MCF 10A (cell line): Measurements from ENCODE around the gene RBM20. TPM values are rescaled to one million over a fixed set of nuclear protein-coding genes. Genes with fewer than 3 reads are reported as not detected.

Experiments
- BruUV-seq: library from RNA; stranded (reverse); fragments of 400-500 nt; replicated peaks from 2 replicates; lab custom pipeline; 2021; lab: Mats Ljungman, UMichigan
- CTCF ChIA-PET: fragments of 300-600 bp; sonication (Branson Sonifier 250); formaldehyde crosslinking; extraction: SDS; loops from one replicate; lab custom pipeline; 2021; ENCODE audit warnings: antibody characterized with exemption, inconsistent platforms; lab: Yijun Ruan, JAX
- POLR2A ChIA-PET: fragments of 300-600, 350-650 bp; sonication (Branson Sonifier 250); formaldehyde crosslinking; extraction: SDS; loops from one replicate; lab custom pipeline; 2020; ENCODE audit warnings: antibody characterized with exemption, inconsistent platforms; lab: Yijun Ruan, JAX
- DNase-seq: peaks from one replicate; pipeline ENCODE4 v3.0.0-alpha.2; 2018; ENCODE audit not compliant: unreplicated experiment
- H3K27ac Mint-ChIP-seq: one replicate; pipeline ENCODE4 v1.8.0; 2022; ENCODE audit warnings: mild to moderate bottlenecking, low read depth, mixed read lengths; ENCODE audit not compliant: unreplicated experiment
- H3K27me3 Mint-ChIP-seq: one replicate; pipeline ENCODE4 v1.8.0; 2022; ENCODE audit warnings: mixed read lengths; ENCODE audit not compliant: insufficient read depth, unreplicated experiment
- H3K36me3 Mint-ChIP-seq: one replicate; pipeline ENCODE4 v1.8.0; 2022; ENCODE audit warnings: mild to moderate bottlenecking, moderate library complexity, mixed read lengths; ENCODE audit not compliant: insufficient read depth, unreplicated experiment
- H3K4me1 Mint-ChIP-seq: one replicate; pipeline ENCODE4 v1.8.0; 2022; ENCODE audit warnings: mixed read lengths; ENCODE audit not compliant: insufficient read depth, unreplicated experiment
- H3K4me3 Mint-ChIP-seq: one replicate; pipeline ENCODE4 v1.8.0; 2022; ENCODE audit warnings: mild to moderate bottlenecking, moderate library complexity, mixed read lengths; ENCODE audit not compliant: unreplicated experiment
- H3K9me3 Mint-ChIP-seq: one replicate; pipeline ENCODE4 v1.8.0; 2022; ENCODE audit warnings: mixed read lengths; ENCODE audit not compliant: unreplicated experiment
- intact Hi-C: fragments of 100-400 bp; cut with micrococcal nuclease; formaldehyde crosslinking; loops from 2 replicates; pipeline ENCODE4 v1.14.1; 2022
- total RNA-seq: library from RNA; stranded (reverse); gene quantifications from 2 replicates; pipeline ENCODE4 v1.2.3, GENCODE V29; 2022
- TF ChIP-seq, protein P1 (sequence below): fragments of 200-600 bp; IDR thresholded peaks from one replicate; pipeline ENCODE4 v1.8.0; 2022; ENCODE audit warnings: antibody characterized with exemption, mild to moderate bottlenecking; ENCODE audit not compliant: unreplicated experiment

The RBM20 gene
- total RNA-seq, 1 experiment from 2014 or later = not detected

DNA sequence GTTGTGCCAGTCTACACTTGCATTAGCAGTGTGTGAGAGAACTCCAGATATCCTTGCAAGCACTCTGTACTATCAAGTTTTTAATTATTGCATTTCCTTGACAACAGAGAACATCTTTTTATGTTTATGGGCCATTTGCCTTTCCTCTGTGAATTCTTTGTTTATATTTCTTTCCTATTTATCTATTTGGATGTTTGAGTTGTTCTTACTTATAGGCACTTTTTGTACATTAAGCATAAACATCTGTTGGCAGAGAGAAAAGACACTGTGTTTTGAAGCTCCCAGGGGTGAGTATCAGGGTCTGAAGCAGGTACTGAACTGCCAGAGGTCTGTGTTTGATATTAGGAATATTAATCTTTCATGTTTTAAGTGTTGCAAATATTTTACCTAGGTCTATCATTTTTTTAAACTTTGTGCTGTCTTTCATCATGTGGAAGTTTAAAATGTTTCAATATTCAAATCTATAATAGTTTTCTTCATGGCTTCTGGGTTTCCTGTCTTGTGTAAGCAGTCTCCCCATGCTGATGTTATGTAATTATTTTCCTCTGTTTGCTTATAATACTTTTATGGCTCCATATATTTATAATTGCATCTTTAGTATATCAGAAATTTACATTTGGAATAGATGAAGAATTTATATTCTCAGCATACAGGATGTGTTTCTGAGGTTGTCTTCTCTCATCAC lies 209.9 kb downstream of the RBM20 start:
- Mint-ChIP-seq H3K27me3 (no peaks in the 10 kb centered on the region), H3K4me3 (no peak overlapping the region), H3K9me3 (no peaks in the 10 kb centered on the region), H3K4me1 (peaks cover 47% of the 10 kb centered on the region), H3K36me3 (no peaks in the 10 kb centered on the region), H3K27ac (no peak overlapping the region)
- intact Hi-C loops = no loop called here
- POLR2A ChIA-PET = interaction anchor here (0.6 to 3.9 kb wide), 7 partner anchors 12 to 549 kb away, joined by 3 to 36 read pairs (median 3); partner anchors contain the start of genes PDCD4 and SMNDC1
- BruUV-seq = no TSS peak
- DNase-seq = no peak
- CTCF ChIA-PET = interaction anchor here (2.5 kb wide), 1 partner anchor 51 kb away, joined by 16 read pairs; no protein-coding TSS in a partner anchor
- TF ChIP-seq, protein P1, sequence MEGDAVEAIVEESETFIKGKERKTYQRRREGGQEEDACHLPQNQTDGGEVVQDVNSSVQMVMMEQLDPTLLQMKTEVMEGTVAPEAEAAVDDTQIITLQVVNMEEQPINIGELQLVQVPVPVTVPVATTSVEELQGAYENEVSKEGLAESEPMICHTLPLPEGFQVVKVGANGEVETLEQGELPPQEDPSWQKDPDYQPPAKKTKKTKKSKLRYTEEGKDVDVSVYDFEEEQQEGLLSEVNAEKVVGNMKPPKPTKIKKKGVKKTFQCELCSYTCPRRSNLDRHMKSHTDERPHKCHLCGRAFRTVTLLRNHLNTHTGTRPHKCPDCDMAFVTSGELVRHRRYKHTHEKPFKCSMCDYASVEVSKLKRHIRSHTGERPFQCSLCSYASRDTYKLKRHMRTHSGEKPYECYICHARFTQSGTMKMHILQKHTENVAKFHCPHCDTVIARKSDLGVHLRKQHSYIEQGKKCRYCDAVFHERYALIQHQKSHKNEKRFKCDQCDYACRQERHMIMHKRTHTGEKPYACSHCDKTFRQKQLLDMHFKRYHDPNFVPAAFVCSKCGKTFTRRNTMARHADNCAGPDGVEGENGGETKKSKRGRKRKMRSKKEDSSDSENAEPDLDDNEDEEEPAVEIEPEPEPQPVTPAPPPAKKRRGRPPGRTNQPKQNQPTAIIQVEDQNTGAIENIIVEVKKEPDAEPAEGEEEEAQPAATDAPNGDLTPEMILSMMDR = no peak

DNA sequence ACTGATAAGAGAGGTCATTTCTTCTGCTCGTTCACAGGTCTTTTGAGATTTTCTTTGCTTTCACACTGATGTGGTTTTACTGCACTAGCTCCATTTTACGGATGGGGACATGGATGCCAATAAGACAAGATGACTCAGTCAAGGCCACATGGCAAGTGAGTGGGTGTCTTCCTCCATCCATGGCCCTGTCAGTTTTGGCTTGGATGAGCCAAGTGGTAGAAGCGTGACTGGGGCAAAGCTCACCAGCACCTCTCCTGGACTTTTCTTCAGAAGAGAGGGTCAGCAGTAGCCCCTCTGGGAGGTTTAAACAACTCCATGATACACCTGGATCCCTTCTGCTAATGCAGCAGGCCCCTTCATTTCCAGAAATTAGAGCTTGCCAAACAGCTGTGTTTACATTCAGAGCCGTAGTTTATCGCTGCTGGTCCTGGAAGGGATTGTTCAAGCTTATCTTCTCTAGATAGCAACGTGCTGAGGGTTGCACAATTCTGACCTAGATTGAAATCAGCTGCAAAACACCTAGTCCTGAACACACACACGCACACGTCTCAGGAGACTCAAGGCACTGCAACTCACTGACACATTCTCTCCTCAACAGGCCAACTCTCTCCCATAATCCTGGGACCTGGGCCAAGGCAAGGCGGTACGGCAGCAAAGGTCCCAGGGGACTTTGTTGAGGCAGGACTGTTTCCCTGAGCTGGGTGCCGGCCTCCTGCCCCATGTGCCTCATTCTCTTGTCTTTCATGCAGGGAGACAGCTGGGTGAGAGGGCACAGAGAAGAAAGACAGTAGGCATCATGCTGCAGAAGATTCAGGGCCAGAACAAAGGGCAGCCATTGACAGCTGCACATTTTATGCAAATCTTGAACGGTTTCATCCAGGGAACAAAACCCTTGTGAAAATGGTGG lies 213.4 kb downstream of the RBM20 start:
- H3K36me3 Mint-ChIP-seq = no peaks in the 10 kb centered on the region
- DNase-seq = peak; percentile 52
- intact Hi-C loops = no loop called here
- ChIA-PET CTCF (interaction anchor here (0.6 to 3.1 kb wide), 7 partner anchors 9 to 296 kb away, joined by 3 to 10 read pairs (median 4); no protein-coding TSS in a partner anchor), POLR2A (interaction anchor here (0.6 to 6.8 kb wide), 20 partner anchors 9 to 553 kb away, joined by 3 to 97 read pairs (median 4); partner anchors contain the start of genes PDCD4 and SMNDC1)
- no peaks in the 10 kb centered on the region for H3K27me3 Mint-ChIP-seq
- no TSS peak for BruUV-seq
- H3K27ac Mint-ChIP-seq = peak overlapping the region; percentile 39
- no peaks in the 10 kb centered on the region for H3K9me3 Mint-ChIP-seq
- peaks cover 48% of the 10 kb centered on the region for H3K4me1 Mint-ChIP-seq
- no peak overlapping the region for H3K4me3 Mint-ChIP-seq
- TF ChIP-seq, protein P1 = no peak

DNA sequence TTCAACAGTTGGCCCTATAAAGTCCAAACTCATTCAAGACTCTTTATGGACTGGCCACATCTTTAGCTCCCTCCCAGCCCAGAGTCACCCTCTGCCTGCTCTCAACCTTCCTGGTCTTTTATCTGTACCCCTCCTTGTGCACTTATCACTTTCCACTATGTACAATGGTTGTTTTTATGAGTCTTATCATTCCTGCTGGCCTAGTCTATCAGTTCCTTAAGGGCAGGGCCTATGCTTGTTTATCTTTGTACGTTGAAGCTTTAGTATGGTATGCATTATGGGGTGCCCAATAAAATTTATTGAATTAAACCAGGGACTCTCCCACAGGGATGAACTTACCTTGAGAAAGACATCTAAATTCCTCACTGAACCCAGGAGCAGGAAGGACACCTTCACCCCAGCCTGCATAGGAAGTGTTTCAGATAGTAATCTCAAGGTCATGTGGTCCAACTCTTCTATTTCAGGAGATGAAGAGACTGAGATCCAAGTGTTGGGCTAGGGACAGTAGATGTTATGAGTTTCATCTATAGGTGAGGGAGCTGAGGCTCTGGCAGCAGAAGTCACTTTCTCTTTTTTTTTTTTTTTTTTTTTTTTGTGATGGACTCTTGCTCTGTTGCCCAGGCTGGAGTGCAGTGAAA lies 214.3 kb downstream of the RBM20 start:
- no peaks in the 10 kb centered on the region for H3K27me3 Mint-ChIP-seq
- POLR2A ChIA-PET = interaction anchor here (0.6 to 6.8 kb wide), 17 partner anchors 8 to 361 kb away, joined by 3 to 97 read pairs (median 4); partner anchors contain the start of gene PDCD4
- CTCF ChIA-PET = interaction anchor here (0.7 to 3.1 kb wide), 6 partner anchors 8 to 722 kb away, joined by 3 to 10 read pairs (median 4); no protein-coding TSS in a partner anchor
- H3K4me3 Mint-ChIP-seq = no peak overlapping the region
- intact Hi-C loops = no loop called here
- BruUV-seq = no TSS peak
- peaks cover 47% of the 10 kb centered on the region for H3K4me1 Mint-ChIP-seq
- no peak overlapping the region for H3K27ac Mint-ChIP-seq
- no peak for DNase-seq
- H3K36me3 Mint-ChIP-seq = no peaks in the 10 kb centered on the region
- TF ChIP-seq, protein P1 = no peak
- H3K9me3 Mint-ChIP-seq = no peaks in the 10 kb centered on the region
